ENCODE data around the gene RNU6-7.

The RNU6-7 gene

DNA sequence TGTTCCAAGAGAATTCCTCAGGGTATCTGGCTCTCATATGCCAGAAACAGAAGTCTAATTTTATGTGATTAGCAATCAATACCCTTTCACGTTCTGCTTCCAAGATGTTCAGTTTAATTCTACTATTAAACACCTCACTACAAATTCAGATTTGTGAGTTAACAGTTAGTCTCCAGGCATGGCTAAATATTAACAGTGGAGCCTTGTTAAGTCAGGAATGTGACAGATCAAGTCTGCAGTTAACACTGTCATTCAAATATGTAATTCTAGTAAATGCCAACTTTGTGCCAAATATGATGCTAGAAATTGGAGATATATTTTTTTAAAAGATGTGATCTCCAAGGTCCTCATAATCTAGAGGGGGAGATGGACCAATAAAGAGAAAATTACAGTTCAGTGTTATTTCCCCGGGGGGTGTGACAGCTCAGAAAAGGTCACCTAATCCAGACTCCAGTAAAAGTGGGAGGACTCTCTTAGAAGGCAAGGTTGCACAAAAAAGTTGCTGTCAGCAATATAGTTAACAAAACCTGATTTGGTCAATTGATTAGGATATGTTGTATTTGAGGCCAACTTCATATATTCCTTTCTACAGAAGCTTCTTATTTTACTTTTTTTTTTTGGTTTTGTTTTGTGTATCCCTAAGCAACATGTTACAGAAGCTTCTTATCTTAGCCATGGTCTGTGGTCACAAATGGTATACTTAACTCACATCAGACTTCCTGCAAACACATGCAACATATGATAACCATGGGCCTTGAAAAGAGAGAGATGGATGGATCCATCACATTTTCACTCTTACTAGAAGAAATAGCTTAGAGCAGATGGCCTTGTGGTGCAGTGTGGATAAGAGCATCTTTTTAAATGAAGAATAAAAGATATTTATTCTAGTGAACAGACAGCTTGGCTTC lies 18.4 kb upstream of the RNU6-7 start:
- TF ChIP-seq, protein P1, sequence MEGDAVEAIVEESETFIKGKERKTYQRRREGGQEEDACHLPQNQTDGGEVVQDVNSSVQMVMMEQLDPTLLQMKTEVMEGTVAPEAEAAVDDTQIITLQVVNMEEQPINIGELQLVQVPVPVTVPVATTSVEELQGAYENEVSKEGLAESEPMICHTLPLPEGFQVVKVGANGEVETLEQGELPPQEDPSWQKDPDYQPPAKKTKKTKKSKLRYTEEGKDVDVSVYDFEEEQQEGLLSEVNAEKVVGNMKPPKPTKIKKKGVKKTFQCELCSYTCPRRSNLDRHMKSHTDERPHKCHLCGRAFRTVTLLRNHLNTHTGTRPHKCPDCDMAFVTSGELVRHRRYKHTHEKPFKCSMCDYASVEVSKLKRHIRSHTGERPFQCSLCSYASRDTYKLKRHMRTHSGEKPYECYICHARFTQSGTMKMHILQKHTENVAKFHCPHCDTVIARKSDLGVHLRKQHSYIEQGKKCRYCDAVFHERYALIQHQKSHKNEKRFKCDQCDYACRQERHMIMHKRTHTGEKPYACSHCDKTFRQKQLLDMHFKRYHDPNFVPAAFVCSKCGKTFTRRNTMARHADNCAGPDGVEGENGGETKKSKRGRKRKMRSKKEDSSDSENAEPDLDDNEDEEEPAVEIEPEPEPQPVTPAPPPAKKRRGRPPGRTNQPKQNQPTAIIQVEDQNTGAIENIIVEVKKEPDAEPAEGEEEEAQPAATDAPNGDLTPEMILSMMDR (IDR thresholded peaks at IDR 0.05; ENCODE audit: low read length, missing control alignments), result no peak
- DNase-seq (ENCODE audit: low read depth), result no peak

GRCh38 chr14:32185097-32185496 lies 16.7 kb upstream of the RNU6-7 start:
- no peak overlapping the region for H3K4me3 ChIP-seq (replicated peaks; ENCODE audit: low read depth, low read length)
- no peak for DNase-seq (ENCODE audit: low read depth)
- TF ChIP-seq, protein P1 (IDR thresholded peaks at IDR 0.05; ENCODE audit: low read length, missing control alignments), result no peak

More for the DNA sequence above, 18.4 kb upstream of the RNU6-7 start:
- H3K4me3 ChIP-seq (replicated peaks; ENCODE audit: low read depth, low read length), result no peak overlapping the region

DNA sequence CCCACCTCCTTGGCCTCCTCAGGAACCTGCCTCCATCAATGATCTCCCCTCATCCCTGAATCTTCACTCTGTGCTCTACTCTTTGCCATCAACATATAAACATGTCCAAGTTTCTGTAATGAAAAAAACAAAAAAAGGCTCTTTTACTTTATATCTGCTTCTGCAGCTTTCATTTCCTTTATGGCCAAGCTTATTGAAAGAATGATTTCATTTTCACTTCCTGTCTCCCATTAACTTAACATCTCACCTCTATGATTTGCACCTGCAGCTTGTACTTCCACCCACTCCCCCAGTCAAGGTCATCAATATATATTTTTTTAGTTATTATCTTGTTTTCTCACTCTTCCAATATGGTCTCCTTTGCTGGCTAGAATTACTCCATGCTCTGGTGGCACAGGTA lies 15.6 kb upstream of the RNU6-7 start:
- no peak overlapping the region for H3K4me3 ChIP-seq (replicated peaks; ENCODE audit: low read depth, low read length)
- no peak for DNase-seq (ENCODE audit: low read depth)
- TF ChIP-seq, protein P1 (IDR thresholded peaks at IDR 0.05; ENCODE audit: low read length, missing control alignments), result no peak

- TF ChIP-seq, protein P1 (IDR thresholded peaks at IDR 0.05; ENCODE audit: low read length, missing control alignments), result no peak
- H3K4me3 ChIP-seq (replicated peaks; ENCODE audit: low read depth, low read length), result no peak overlapping the region
- no peak for DNase-seq (ENCODE audit: low read depth)
Observed at GRCh38 chr14:32189811-32190210, 12.0 kb upstream of the RNU6-7 start.

DNA sequence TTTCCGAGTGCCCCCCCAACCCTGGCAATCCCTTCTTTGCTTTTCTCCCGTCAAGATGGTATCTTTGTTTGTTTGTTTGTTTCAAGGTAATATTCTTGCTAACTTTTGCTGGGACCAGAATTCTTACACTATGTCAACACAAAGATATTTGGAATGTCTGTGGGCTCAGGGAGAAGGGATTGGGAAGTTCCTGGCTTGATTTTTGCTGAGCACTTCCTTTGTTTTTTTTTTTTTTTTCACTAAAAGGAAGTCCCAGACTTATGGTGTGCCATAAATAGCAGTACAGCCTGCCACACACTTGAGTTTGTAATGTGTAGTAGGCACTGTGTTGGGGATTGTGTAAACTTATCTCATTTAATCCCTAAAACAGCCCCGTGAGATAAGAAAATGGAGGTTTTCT lies 11.2 kb upstream of the RNU6-7 start:
- DNase-seq (ENCODE audit: low read depth), result peak; percentile 31

DNA sequence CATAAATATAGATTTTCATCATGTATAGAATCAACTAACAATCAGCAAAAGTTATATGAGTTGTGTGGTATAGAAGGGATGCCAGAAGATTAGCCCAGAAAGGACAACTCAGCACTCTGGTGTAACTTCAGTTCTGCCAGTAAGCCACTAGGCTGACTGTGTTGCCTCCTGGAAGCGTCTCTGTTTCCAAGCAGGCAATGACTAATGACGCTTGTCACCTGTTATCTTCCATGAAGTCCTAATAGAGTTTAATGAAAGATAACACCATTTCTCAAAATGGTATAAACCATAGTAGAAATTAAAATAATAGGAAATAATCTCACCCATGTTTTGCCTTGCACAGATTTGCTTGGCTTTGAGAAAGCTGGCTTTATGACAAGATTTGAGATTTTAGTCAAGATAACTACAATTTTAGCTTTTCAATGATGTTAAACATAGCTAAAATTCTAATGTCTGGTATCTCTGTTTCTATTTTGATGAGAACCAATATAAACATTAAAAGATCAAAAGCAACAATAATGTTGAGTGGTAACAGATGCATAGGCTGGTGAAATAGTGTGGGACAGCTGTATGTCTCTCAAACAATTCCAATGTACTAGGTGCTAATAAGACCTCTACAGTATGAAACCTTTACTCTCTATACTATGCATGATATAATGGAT lies 9.0 kb upstream of the RNU6-7 start:
- DNase-seq (ENCODE audit: low read depth), result no peak
- TF ChIP-seq, protein P1 (IDR thresholded peaks at IDR 0.05; ENCODE audit: low read length, missing control alignments), result no peak
- H3K4me3 ChIP-seq (replicated peaks; ENCODE audit: low read depth, low read length), result no peak overlapping the region

More for the DNA sequence above, 11.2 kb upstream of the RNU6-7 start:
- no peak overlapping the region for H3K4me3 ChIP-seq (replicated peaks; ENCODE audit: low read depth, low read length)
- TF ChIP-seq, protein P1 (IDR thresholded peaks at IDR 0.05; ENCODE audit: low read length, missing control alignments), result no peak

Measured in fibroblast of pulmonary artery (primary cell).